Measurements from ENCODE around the gene RBM33. TPM values are rescaled to one million over a fixed set of nuclear protein-coding genes. Genes with fewer than 3 reads are reported as not detected.

RBM33 gene
- total and polyA plus RNA-seq, 2 of the 8 experiments (the other 6 are each of a cell fraction or from before 2014, with no cell fraction given) = 16.5 to 64.6 TPM

DNA sequence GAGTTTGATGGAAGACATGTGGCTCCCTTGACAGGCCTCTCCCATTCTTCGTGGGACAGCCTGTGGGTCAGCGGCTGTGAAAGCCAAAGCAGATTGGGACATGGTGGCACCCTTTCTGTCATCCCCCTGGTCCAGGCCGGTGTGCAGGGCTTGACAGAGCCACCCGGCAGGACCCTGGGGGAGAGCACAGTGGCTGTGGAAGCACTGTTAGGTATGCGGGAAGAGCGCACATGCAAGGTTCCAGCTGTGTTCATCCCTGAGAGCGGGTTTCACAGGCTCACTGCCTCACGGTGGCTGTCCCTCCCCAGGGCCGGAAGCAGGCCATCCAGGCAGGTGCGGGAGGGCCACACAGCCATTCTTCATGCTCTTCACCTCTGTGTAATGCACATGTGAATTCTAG is 138.0 kb downstream of the RBM33 start:
- Histone ChIP-seq H3K27me3 (replicated peaks in 1 of 4; ENCODE audit: control insufficient read depth in 3 of 4, extremely low read depth in 1 of 4, insufficient read depth in 3 of 4, low read length in 3 of 4) (peaks cover 0 to 12% (median 7%) of the 10 kb centered on the region in 4 experiments; a peak in 5 of 7 replicates), H3K4ac (replicated peaks; ENCODE audit: insufficient read length, low read depth, low read length) (no peak overlapping the region), H2BK15ac (ENCODE audit: low read length) (no peak overlapping the region), H3K4me3 (ENCODE audit: extremely low read depth in 1 of 4, insufficient read depth in 2 of 4, low read depth in 3 of 4, low read length in 4 of 4) (no peak overlapping the region), H4K20me1 (replicated peaks in 1 of 2; ENCODE audit: control insufficient read depth in 1 of 2, insufficient read depth in 2 of 2, low read length in 2 of 2) (peaks cover 3 to 7% of the 10 kb centered on the region in 2 experiments), H2BK12ac (ENCODE audit: low read depth, low read length) (no peak overlapping the region), H3K23me2 (ENCODE audit: low read depth, low read length) (no peaks in the 10 kb centered on the region; the same call in 1 of the 2 replicates), H3K79me1 (ENCODE audit: low read depth, low read length) (no peaks in the 10 kb centered on the region), H3K56ac (replicated peaks; ENCODE audit: insufficient read length, low read depth, low read length) (no peak overlapping the region), H3K4me2 (ENCODE audit: insufficient read depth in 1 of 2, low read depth in 2 of 2, low read length in 2 of 2) (no peak overlapping the region), H2BK120ac (replicated peaks; ENCODE audit: low read depth, low read length) (no peak overlapping the region), H3K9me3 (ENCODE audit: insufficient read depth in 2 of 2, low read depth in 1 of 2, low read length in 1 of 2) (no peaks in the 10 kb centered on the region), H3K14ac (ENCODE audit: insufficient read length) (no peak overlapping the region), H4K8ac (ENCODE audit: extremely low read depth, insufficient read depth, low read length) (no peak overlapping the region), H2BK20ac (ENCODE audit: low read length) (no peak overlapping the region), H3K4me1 (replicated peaks in 1 of 4; ENCODE audit: control insufficient read depth in 3 of 4, insufficient read depth in 4 of 4, low read length in 3 of 4) (peaks cover 0 to 4% (median 2%) of the 10 kb centered on the region in 4 experiments; a peak in 2 of 7 replicates), H3K18ac (ENCODE audit: extremely low read depth, low read length) (no peak overlapping the region), H2AK5ac (ENCODE audit: low read depth, low read length) (no peak overlapping the region), H3K27ac (ENCODE audit: low read depth, low read length) (no peak overlapping the region), H4K5ac (ENCODE audit: insufficient read length, low read depth, low read length) (no peak overlapping the region), H4K91ac (replicated peaks; ENCODE audit: insufficient read length, low read length) (no peak overlapping the region), H3K23ac (ENCODE audit: insufficient read length) (no peak overlapping the region), H3K36me3 (ENCODE audit: control insufficient read depth in 2 of 4, insufficient read depth in 4 of 4, low read length in 3 of 4) (peaks cover 0 to 9% (median 1%) of the 10 kb centered on the region in 4 experiments; a peak in 2 of 8 replicates), H3K9ac (replicated peaks in 1 of 4; ENCODE audit: extremely low read depth in 1 of 4, low read depth in 3 of 4, low read length in 3 of 4) (no peak overlapping the region), H2BK5ac (ENCODE audit: low read depth, low read length) (no peak overlapping the region), H2AFZ (ENCODE audit: low read length) (no peak overlapping the region), H3K79me2 (ENCODE audit: control insufficient read depth in 1 of 2, insufficient read depth in 2 of 2, low read length in 2 of 2) (no peaks in the 10 kb centered on the region)
- POLR2A ChIA-PET (ENCODE audit: partially characterized antibody) = no interaction called here
- CTCF ChIA-PET (ENCODE audit: partially characterized antibody) = no interaction called here
- WGBS, 2 experiments (ENCODE audit: extremely low coverage in 1 of 2, insufficient coverage in 1 of 2, insufficient read length in 1 of 2, insufficient replicate concordance in 2 of 2, low coverage in 1 of 2, low lambda C conversion rate in 2 of 2, missing lambda C conversion rate in 1 of 2) = 84% methylated on average over 10 of the region's 10 CpGs; no CpG with 5 or more reads in 1 of the 2 experiments
- DNase-seq (ENCODE audit: low read depth in 1 of 2, low spot score in 2 of 2) (no peak), FAIRE-seq (no peak)
- TF ChIP-seq EGR1 (IDR thresholded peaks at IDR 0.05; ENCODE audit: borderline replicate concordance, low read depth, low read length) (no peak), SP4 (IDR thresholded peaks at IDR 0.05; ENCODE audit: low read length) (no peak), CHD2 (IDR thresholded peaks at IDR 0.05; ENCODE audit: low read length) (no peak), POLR2AphosphoS5 (IDR thresholded peaks at IDR 0.05; ENCODE audit: low read depth, low read length) (no peak), CBX5 (IDR thresholded peaks at IDR 0.05; ENCODE audit: low read depth, low read length) (no peak), POLR2A (IDR thresholded peaks at IDR 0.05; ENCODE audit: control extremely low read depth in 1 of 2, low read depth in 2 of 2, low read length in 2 of 2) (no peak), RFX5 (IDR thresholded peaks at IDR 0.05; ENCODE audit: borderline replicate concordance, low read depth, low read length) (no peak), SP2 (IDR thresholded peaks at IDR 0.05; ENCODE audit: low read length) (no peak), EZH2 (IDR thresholded peaks at IDR 0.05; ENCODE audit: low read depth, low read length, severe bottlenecking) (no peak), TBP (IDR thresholded peaks at IDR 0.05; ENCODE audit: low read depth, low read length) (no peak), NANOG (IDR thresholded peaks at IDR 0.05; ENCODE audit: insufficient read depth, low read depth, low read length, poor library complexity, severe bottlenecking) (no peak), NRF1 (IDR thresholded peaks at IDR 0.05; ENCODE audit: low read depth, low read length) (no peak), CTBP2 (IDR thresholded peaks at IDR 0.05; ENCODE audit: borderline replicate concordance, insufficient read depth, insufficient read length, low read length) (no peak), TCF12 (IDR thresholded peaks at IDR 0.05; ENCODE audit: low read depth, low read length) (no peak)
- TF ChIP-seq, protein P1, sequence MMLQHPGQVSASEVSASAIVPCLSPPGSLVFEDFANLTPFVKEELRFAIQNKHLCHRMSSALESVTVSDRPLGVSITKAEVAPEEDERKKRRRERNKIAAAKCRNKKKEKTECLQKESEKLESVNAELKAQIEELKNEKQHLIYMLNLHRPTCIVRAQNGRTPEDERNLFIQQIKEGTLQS (IDR thresholded peaks at IDR 0.05; ENCODE audit: insufficient read depth, low read depth, low read length) = no peak
